Liver (tissue), 9 donors: ENCODE data around the gene AGPAT4. TPM values are rescaled to one million over a fixed set of nuclear protein-coding genes. Genes with fewer than 3 reads are reported as not detected.

Source experiments
- DNase-seq: peaks from one replicate; pipeline ENCODE4 v3.0.0-alpha.2; 2017; ENCODE audit warnings: low spot score
- H3K27ac ChIP-seq, 2 donors: one replicate each; pipeline ENCODE4 v1.7.0; 2013; ENCODE audit warnings: inconsistent platforms in 2 of 2, low read length in 2 of 2, control low read depth in 1 of 2, low read depth in 1 of 2, mild to moderate bottlenecking in 1 of 2
- H3K27me3 ChIP-seq, 4 donors: one replicate each; pipeline versions ENCODE4 v1.6.1 to v1.7.0; 2013; ENCODE audit warnings: low read length in 3 of 4, inconsistent platforms in 1 of 4, mild to moderate bottlenecking in 1 of 4, moderate library complexity in 1 of 4; ENCODE audit not compliant: control insufficient read depth in 4 of 4, insufficient read depth in 4 of 4
- H3K36me3 ChIP-seq, 4 donors: one replicate each; pipeline versions ENCODE4 v1.6.1 to v1.7.0; 2013; ENCODE audit warnings: low read length in 3 of 4, mild to moderate bottlenecking in 3 of 4, low read depth in 1 of 4, moderate library complexity in 1 of 4; ENCODE audit not compliant: control insufficient read depth in 4 of 4, insufficient read depth in 3 of 4
- H3K4me1 ChIP-seq, 4 donors: one replicate each; pipeline versions ENCODE4 v1.6.1 to v1.7.0; 2013; ENCODE audit warnings: low read length in 3 of 4, mild to moderate bottlenecking in 3 of 4, moderate library complexity in 1 of 4; ENCODE audit not compliant: control insufficient read depth in 4 of 4, insufficient read depth in 4 of 4
- H3K4me3 ChIP-seq, 3 donors: one replicate each; pipeline versions ENCODE4 v1.6.1 to v1.7.0; 2013; ENCODE audit warnings: low read length in 3 of 3, control low read depth in 1 of 3, low read depth in 1 of 3, mild to moderate bottlenecking in 1 of 3
- H3K9ac ChIP-seq, 2 donors: one replicate each; pipeline ENCODE4 v1.7.0; 2013; ENCODE audit warnings: low read length in 2 of 2, mild to moderate bottlenecking in 2 of 2, moderate library complexity in 2 of 2, control low read depth in 1 of 2, low read depth in 1 of 2
- H3K9me3 ChIP-seq, 4 donors: one replicate each; pipeline versions ENCODE4 v1.6.1 to v1.7.0; 2013; ENCODE audit warnings: low read length in 3 of 4; ENCODE audit not compliant: control insufficient read depth in 4 of 4
- ATF3 ChIP-seq: IDR thresholded peaks from 2 replicates; pipeline ENCODE4 v1.6.1; 2016; ENCODE audit warnings: antibody characterized with exemption
- CTCF ChIP-seq: fragments of 150-350 bp; IDR thresholded peaks from 2 replicates; pipeline ENCODE4 v1.5.1; 2017; ENCODE audit warnings: improper control_type of control experiment, low read depth, low read length; ENCODE audit not compliant: missing input control
- EGR1 ChIP-seq, 2 donors: IDR thresholded peaks; 2 replicates each; pipeline ENCODE4 v1.6.1; 2016 to 2018; ENCODE audit warnings: antibody characterized with exemption in 2 of 2, low read depth in 2 of 2
- FOXA1 ChIP-seq: IDR thresholded peaks from 2 replicates; pipeline ENCODE4 v1.6.1; 2016; ENCODE audit warnings: antibody characterized with exemption
- FOXA2 ChIP-seq: IDR thresholded peaks from 2 replicates; pipeline ENCODE4 v1.6.1; 2016; ENCODE audit warnings: antibody characterized with exemption
- GABPA ChIP-seq, 2 donors: IDR thresholded peaks in 1 of 2; conservative IDR thresholded peaks in 1 of 2; 2 replicates each; pipeline ENCODE4 v1.6.1; 2016; ENCODE audit warnings: antibody characterized with exemption in 2 of 2, mild to moderate bottlenecking in 1 of 2, moderate library complexity in 1 of 2
- HNF4A ChIP-seq, 2 donors: conservative IDR thresholded peaks; 2 replicates each; pipeline ENCODE4 v1.6.1; 2016; ENCODE audit warnings: antibody characterized with exemption in 2 of 2, mild to moderate bottlenecking in 2 of 2
- HNF4G ChIP-seq: IDR thresholded peaks from 2 replicates; pipeline ENCODE4 v1.6.1; 2016; ENCODE audit warnings: antibody characterized with exemption
- JUND ChIP-seq, 2 donors: IDR thresholded peaks; 2 replicates each; pipeline ENCODE4 v1.6.1; 2016; ENCODE audit warnings: antibody characterized with exemption in 2 of 2
- MAX ChIP-seq: IDR thresholded peaks from 2 replicates; pipeline ENCODE4 v1.6.1; 2016; ENCODE audit warnings: antibody characterized with exemption
- NR2F2 ChIP-seq: IDR thresholded peaks from 2 replicates; pipeline ENCODE4 v1.6.1; 2016; ENCODE audit warnings: antibody characterized with exemption
- RAD21 ChIP-seq, 2 donors: IDR thresholded peaks; 2 replicates each; pipeline ENCODE4 v1.6.1; 2016; ENCODE audit warnings: antibody characterized with exemption in 2 of 2, mild to moderate bottlenecking in 2 of 2
- REST ChIP-seq: IDR thresholded peaks from 2 replicates; pipeline ENCODE4 v1.6.1; 2016; ENCODE audit warnings: antibody characterized with exemption, mild to moderate bottlenecking
- RXRA ChIP-seq, 2 donors: IDR thresholded peaks; 2 replicates each; pipeline ENCODE4 v1.6.1; 2017 to 2018; ENCODE audit warnings: antibody characterized with exemption in 2 of 2, mild to moderate bottlenecking in 1 of 2
- SP1 ChIP-seq: IDR thresholded peaks from 2 replicates; pipeline ENCODE4 v1.6.1; 2018; ENCODE audit warnings: antibody characterized with exemption, mild to moderate bottlenecking
- TAF1 ChIP-seq: conservative IDR thresholded peaks from 2 replicates; pipeline ENCODE4 v1.6.1; 2016; ENCODE audit warnings: antibody characterized with exemption, mild to moderate bottlenecking
- YY1 ChIP-seq: IDR thresholded peaks from 2 replicates; pipeline ENCODE4 v1.6.1; 2016; ENCODE audit warnings: antibody characterized with exemption, mild to moderate bottlenecking
- ZBTB33 ChIP-seq: IDR thresholded peaks from 2 replicates; pipeline ENCODE4 v1.6.1; 2016; ENCODE audit warnings: antibody characterized with exemption
- WGBS: extraction: QIAGEN DNeasy Blood & Tissue Kit; methylation state at CpG from one replicate; pipeline ENCODE4 v1.1.7; 2013; 5-methylcytosine and 5-hydroxymethylcytosine counted together
- polyA plus RNA-seq, 2 donors: library from polyadenylated mRNA; stranded (reverse) in 1 of 2; unstranded in 1 of 2; fragments of 200-250 nt in 1 of 2; fragments of >200 nt in 1 of 2; fragmentation: Nextera tagmentation in 1 of 2; extraction: Ambion mirVana in 1 of 2; gene quantifications; one replicate each; pipeline versions ENCODE4 v1.2.1 to v1.2.3, GENCODE V29; 2013 to 2015
- total RNA-seq, 2 donors: library from RNA; depleted of rRNA; stranded (reverse); fragments of >200 nt; gene quantifications; one replicate each; pipeline ENCODE4 v1.2.3, GENCODE V29; 2014
- donor health status: healthy.
- donor health status: healthy.
- donor health status: healthy.
- donor health status: healthy.
- donor health status: healthy.

AGPAT4 gene
- total and polyA plus RNA-seq, 4 donors: 0.44 to 17.5 (median 0.69) TPM

GRCh38 chr6:161164182-161164625 is 109.7 kb downstream of the AGPAT4 start:
- no peak overlapping the region for H3K9ac ChIP-seq
- no peak overlapping the region for H3K27ac ChIP-seq
- no peaks in the 10 kb centered on the region for H3K36me3 ChIP-seq
- TF ChIP-seq EGR1 (IDR thresholded peaks at IDR 0.05; ENCODE audit: low read depth in 2 of 2) (no peak), GABPA (IDR thresholded peaks at IDR 0.05 in 1 of 2, conservative IDR thresholded peaks at IDR 0.05 in 1 of 2) (no peak), REST (no peak), RAD21 (IDR thresholded peaks at IDR 0.05) (no peak), FOXA2 (no peak), HNF4G (no peak), YY1 (no peak)
- H3K9me3 ChIP-seq: no peaks in the 10 kb centered on the region
- H3K4me3 ChIP-seq: no peak overlapping the region
- DNase-seq: no peak
- no peaks in the 10 kb centered on the region for H3K27me3 ChIP-seq
- WGBS: 96% methylated on average over 9 of the region's 9 CpGs
- H3K4me1 ChIP-seq: peaks cover 2 to 15% (median 10%) of the 10 kb centered on the region in 4 donors

- DNase-seq: no peak
- Histone ChIP-seq H3K9me3 (no peaks in the 10 kb centered on the region), H3K4me1 (peaks cover 2 to 15% (median 10%) of the 10 kb centered on the region in 4 donors), H3K36me3 (no peaks in the 10 kb centered on the region), H3K4me3 (no peak overlapping the region), H3K27me3 (no peaks in the 10 kb centered on the region), H3K27ac (no peak overlapping the region), H3K9ac (no peak overlapping the region)
- 96% methylated on average over 13 of the region's 13 CpGs for WGBS
- TF ChIP-seq TAF1: no peak
- TF ChIP-seq HNF4A (conservative IDR thresholded peaks at IDR 0.05): no peak
- no peak for TF ChIP-seq RXRA (IDR thresholded peaks at IDR 0.05)
- TF ChIP-seq FOXA1: no peak
- no peak for TF ChIP-seq RAD21 (IDR thresholded peaks at IDR 0.05)
- TF ChIP-seq ATF3: no peak
- no peak for TF ChIP-seq JUND (IDR thresholded peaks at IDR 0.05)
- TF ChIP-seq REST: no peak
- TF ChIP-seq YY1: no peak
- no peak for TF ChIP-seq CTCF
- no peak for TF ChIP-seq HNF4G
- TF ChIP-seq NR2F2: no peak
- TF ChIP-seq MAX: no peak
- TF ChIP-seq FOXA2: no peak
- no peak for TF ChIP-seq SP1
- TF ChIP-seq GABPA (IDR thresholded peaks at IDR 0.05 in 1 of 2, conservative IDR thresholded peaks at IDR 0.05 in 1 of 2): no peak
- no peak for TF ChIP-seq EGR1 (IDR thresholded peaks at IDR 0.05; ENCODE audit: low read depth in 2 of 2)
- TF ChIP-seq ZBTB33: no peak
Observed at GRCh38 chr6:161163466-161164181, 110.2 kb downstream of the AGPAT4 start.
